ENCODE data around the gene GMDS. TPM values are rescaled to one million over a fixed set of nuclear protein-coding genes. Genes with fewer than 3 reads are reported as not detected.

Gene GMDS
- total and polyA plus RNA-seq, 2 donors (not counting 3 experiments of a cell fraction or from before 2014, with no cell fraction given), result 9.8 to 23.5 TPM

DNA sequence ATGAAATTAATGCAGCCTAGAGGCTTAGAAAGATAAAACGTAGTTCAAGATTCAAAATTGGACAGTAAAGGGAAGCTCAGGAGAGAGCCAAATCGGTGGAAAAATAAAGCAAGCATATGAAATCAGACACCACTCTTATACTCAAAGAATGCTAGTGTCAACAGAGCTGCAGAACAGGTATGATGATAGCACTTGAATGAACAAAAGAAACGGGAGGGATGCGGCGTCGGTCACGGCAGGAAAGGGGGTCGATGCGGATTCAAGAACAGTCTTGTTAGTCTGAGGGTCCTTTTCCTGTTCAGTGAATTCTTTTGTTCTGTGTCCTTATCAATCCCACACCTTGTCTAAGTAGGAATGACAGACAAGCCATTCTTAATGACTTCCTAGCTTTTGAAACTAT is 521.3 kb downstream of the GMDS start:
- dilution Hi-C loops (cut with MboI; ENCODE audit: extremely low pct_ligation_motif_present, low sequenced_read_pairs) (no loop called here), intact Hi-C loops (cut with micrococcal nuclease) (loop anchor here (10.0 kb wide), 1 partner anchor 291 kb away; no protein-coding TSS in a partner anchor)
- Histone ChIP-seq H3K36me3 (ENCODE audit: control insufficient read depth in 2 of 2, extremely low read depth in 1 of 2, insufficient read depth in 2 of 2, low read length in 2 of 2) (no peaks in the 10 kb centered on the region), H3K4me3 (replicated peaks in 1 of 3; ENCODE audit: insufficient read depth in 1 of 3, low read depth in 1 of 3, low read length in 3 of 3) (no peak overlapping the region), H4K20me1 (replicated peaks; ENCODE audit: control insufficient read depth, extremely low read depth, insufficient read depth, low read length) (no peaks in the 10 kb centered on the region), H2AFZ (ENCODE audit: low read depth, low read length) (peak overlapping the region; percentile 84), H3K27me3 (ENCODE audit: control insufficient read depth in 2 of 2, insufficient read depth in 2 of 2, low read length in 2 of 2) (no peaks in the 10 kb centered on the region), H3K9me1 (replicated peaks; ENCODE audit: control insufficient read depth, extremely low read depth, insufficient read depth, low read length) (no peaks in the 10 kb centered on the region), H3K27ac (ENCODE audit: insufficient read depth, low read depth, low read length) (no peak overlapping the region), H3K4me1 (ENCODE audit: control insufficient read depth, extremely low read depth, insufficient read depth, low read length) (peaks cover 14% of the 10 kb centered on the region), H3K4me2 (ENCODE audit: insufficient read depth, low read length) (no peak overlapping the region), H3K9me3 (replicated peaks; ENCODE audit: control insufficient read depth, insufficient read depth, low read length) (no peaks in the 10 kb centered on the region), H3K79me2 (ENCODE audit: control insufficient read depth, insufficient read depth, low read length) (no peaks in the 10 kb centered on the region), H3K9ac (replicated peaks; ENCODE audit: extremely low read depth, insufficient read depth, low read length) (no peak overlapping the region)
- FAIRE-seq (peak; percentile 8), DNase-seq (ENCODE audit: low read depth, low spot score) (no peak)
- TF ChIP-seq MYC (IDR thresholded peaks at IDR 0.05; ENCODE audit: low read depth, low read length), result no peak
- ChIA-PET POLR2A (no interaction called here), CTCF (interaction anchor here (1.9 kb wide), 1 partner anchor 37 kb away, joined by 12 read pairs; no protein-coding TSS in a partner anchor)
- BruUV-seq (replicated peaks), result no TSS peak

GRCh38 chr6:1722801-1723200 is 522.6 kb downstream of the GMDS start:
- H3K4me3 ChIP-seq (replicated peaks in 1 of 3; ENCODE audit: insufficient read depth in 1 of 3, low read depth in 1 of 3, low read length in 3 of 3), result no peak overlapping the region
- TF ChIP-seq FOS (IDR thresholded peaks at IDR 0.05; ENCODE audit: borderline replicate concordance, insufficient read depth, low read length), result no peak
- no peak for TF ChIP-seq POLR2AphosphoS5 (IDR thresholded peaks at IDR 0.05; ENCODE audit: insufficient read depth, low read depth, low read length)
- TF ChIP-seq MYC (IDR thresholded peaks at IDR 0.05; ENCODE audit: low read depth, low read length), result no peak
- TF ChIP-seq EZH2 (IDR thresholded peaks at IDR 0.05; ENCODE audit: borderline replicate concordance, low read depth, low read length, severe bottlenecking), result no peak
- TF ChIP-seq JUN (IDR thresholded peaks at IDR 0.05; ENCODE audit: borderline replicate concordance, insufficient read depth, insufficient read length, low read depth), result no peak
- TF ChIP-seq, protein P1, sequence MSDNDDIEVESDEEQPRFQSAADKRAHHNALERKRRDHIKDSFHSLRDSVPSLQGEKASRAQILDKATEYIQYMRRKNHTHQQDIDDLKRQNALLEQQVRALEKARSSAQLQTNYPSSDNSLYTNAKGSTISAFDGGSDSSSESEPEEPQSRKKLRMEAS (IDR thresholded peaks at IDR 0.05; ENCODE audit: insufficient read depth, insufficient read length), result no peak
- TF ChIP-seq, protein P2, sequence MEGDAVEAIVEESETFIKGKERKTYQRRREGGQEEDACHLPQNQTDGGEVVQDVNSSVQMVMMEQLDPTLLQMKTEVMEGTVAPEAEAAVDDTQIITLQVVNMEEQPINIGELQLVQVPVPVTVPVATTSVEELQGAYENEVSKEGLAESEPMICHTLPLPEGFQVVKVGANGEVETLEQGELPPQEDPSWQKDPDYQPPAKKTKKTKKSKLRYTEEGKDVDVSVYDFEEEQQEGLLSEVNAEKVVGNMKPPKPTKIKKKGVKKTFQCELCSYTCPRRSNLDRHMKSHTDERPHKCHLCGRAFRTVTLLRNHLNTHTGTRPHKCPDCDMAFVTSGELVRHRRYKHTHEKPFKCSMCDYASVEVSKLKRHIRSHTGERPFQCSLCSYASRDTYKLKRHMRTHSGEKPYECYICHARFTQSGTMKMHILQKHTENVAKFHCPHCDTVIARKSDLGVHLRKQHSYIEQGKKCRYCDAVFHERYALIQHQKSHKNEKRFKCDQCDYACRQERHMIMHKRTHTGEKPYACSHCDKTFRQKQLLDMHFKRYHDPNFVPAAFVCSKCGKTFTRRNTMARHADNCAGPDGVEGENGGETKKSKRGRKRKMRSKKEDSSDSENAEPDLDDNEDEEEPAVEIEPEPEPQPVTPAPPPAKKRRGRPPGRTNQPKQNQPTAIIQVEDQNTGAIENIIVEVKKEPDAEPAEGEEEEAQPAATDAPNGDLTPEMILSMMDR (IDR thresholded peaks at IDR 0.05; ENCODE audit: extremely low read depth in 1 of 2, insufficient read depth in 1 of 2, low read depth in 1 of 2, low read length in 2 of 2), result no peak
- TF ChIP-seq GATA2 (IDR thresholded peaks at IDR 0.05; ENCODE audit: insufficient read depth, insufficient read length, low read depth, low read length), result no peak
- TF ChIP-seq POLR2A (IDR thresholded peaks at IDR 0.05; ENCODE audit: low read depth, low read length), result no peak
- DNase-seq (ENCODE audit: low read depth, low spot score) (no peak), FAIRE-seq (no peak)
- H3K9me3 ChIP-seq (replicated peaks; ENCODE audit: control insufficient read depth, insufficient read depth, low read length), result no peaks in the 10 kb centered on the region
- intact Hi-C loops (cut with micrococcal nuclease) (loop anchor here (10.0 kb wide), 1 partner anchor 292 kb away; no protein-coding TSS in a partner anchor), dilution Hi-C loops (cut with MboI; ENCODE audit: extremely low pct_ligation_motif_present, low sequenced_read_pairs) (no loop called here)
- peaks cover 11% of the 10 kb centered on the region for H3K4me1 ChIP-seq (ENCODE audit: control insufficient read depth, extremely low read depth, insufficient read depth, low read length)
- H3K27me3 ChIP-seq (ENCODE audit: control insufficient read depth in 2 of 2, insufficient read depth in 2 of 2, low read length in 2 of 2), result no peaks in the 10 kb centered on the region
- H3K9ac ChIP-seq (replicated peaks; ENCODE audit: extremely low read depth, insufficient read depth, low read length), result no peak overlapping the region
- POLR2A ChIA-PET, result no interaction called here
- no peaks in the 10 kb centered on the region for H4K20me1 ChIP-seq (replicated peaks; ENCODE audit: control insufficient read depth, extremely low read depth, insufficient read depth, low read length)
- BruUV-seq (replicated peaks), result no TSS peak
- H3K79me2 ChIP-seq (ENCODE audit: control insufficient read depth, insufficient read depth, low read length), result no peaks in the 10 kb centered on the region
- no peak overlapping the region for H3K4me2 ChIP-seq (ENCODE audit: insufficient read depth, low read length)
- no peak overlapping the region for H3K27ac ChIP-seq (ENCODE audit: insufficient read depth, low read depth, low read length)
- H3K36me3 ChIP-seq (ENCODE audit: control insufficient read depth in 2 of 2, extremely low read depth in 1 of 2, insufficient read depth in 2 of 2, low read length in 2 of 2), result no peaks in the 10 kb centered on the region
- no peaks in the 10 kb centered on the region for H3K9me1 ChIP-seq (replicated peaks; ENCODE audit: control insufficient read depth, extremely low read depth, insufficient read depth, low read length)
- CTCF ChIA-PET, result interaction anchor here (0.5 to 1.9 kb wide), 4 partner anchors 36 to 631 kb away, joined by 3 to 12 read pairs (median 3); no protein-coding TSS in a partner anchor
- H2AFZ ChIP-seq (ENCODE audit: low read depth, low read length), result no peak overlapping the region

Data from endothelial cell of umbilical vein (primary cell).